Effector memory CD8-positive, alpha-beta T cell (primary cell): Measurements from ENCODE around the gene THSD4.

Source experiments
- ATAC-seq: fragments of 150-1000 bp; cut with Tn5 transposase; replicated peaks from 2 replicates; pipeline ENCODE4 v1.10.0; 2021; ENCODE audit warnings: mild to moderate bottlenecking, moderate library complexity
- DNase-seq, 3 experiments: peaks; one replicate each; pipeline ENCODE4 v3.0.0; 2021
- H3K27ac Mint-ChIP-seq, 2 donors: one replicate each; pipeline ENCODE4 v1.8.0; 2022; ENCODE audit warnings: mild to moderate bottlenecking in 2 of 2, mixed read lengths in 2 of 2, moderate library complexity in 2 of 2
- H3K27me3 Mint-ChIP-seq, 2 donors: one replicate each; pipeline ENCODE4 v1.8.0; 2022; ENCODE audit warnings: mixed read lengths in 2 of 2
- H3K36me3 Mint-ChIP-seq: one replicate; pipeline ENCODE4 v1.8.0; 2022; ENCODE audit warnings: mild to moderate bottlenecking, moderate library complexity, mixed read lengths; ENCODE audit not compliant: insufficient read depth
- H3K4me1 Mint-ChIP-seq, 2 donors: one replicate each; pipeline ENCODE4 v1.8.0; 2022; ENCODE audit warnings: low read depth in 2 of 2, mixed read lengths in 2 of 2
- H3K4me3 Mint-ChIP-seq, 2 donors: one replicate each; pipeline ENCODE4 v1.8.0; 2022; ENCODE audit warnings: mild to moderate bottlenecking in 2 of 2, mixed read lengths in 2 of 2, moderate library complexity in 2 of 2
- H3K9me3 Mint-ChIP-seq, 2 donors: one replicate each; pipeline ENCODE4 v1.8.0; 2022; ENCODE audit warnings: mixed read lengths in 2 of 2

THSD4 gene

GRCh38 chr15:71808311-71809020 lies 693.2 kb downstream of the THSD4 start:
- H3K9me3 Mint-ChIP-seq: no peaks in the 10 kb centered on the region
- peaks cover 18 to 35% of the 10 kb centered on the region in 2 donors for H3K27me3 Mint-ChIP-seq
- DNase-seq (no peak), ATAC-seq (no peak)
- H3K36me3 Mint-ChIP-seq: no peaks in the 10 kb centered on the region
- no peaks in the 10 kb centered on the region for H3K4me1 Mint-ChIP-seq
- no peak overlapping the region for H3K4me3 Mint-ChIP-seq
- no peak overlapping the region for H3K27ac Mint-ChIP-seq

- H3K27ac Mint-ChIP-seq: no peak overlapping the region
- ATAC-seq: no peak
- H3K9me3 Mint-ChIP-seq: no peaks in the 10 kb centered on the region
- H3K27me3 Mint-ChIP-seq: peaks cover 18 to 35% of the 10 kb centered on the region in 2 donors
- DNase-seq: no peak
- H3K36me3 Mint-ChIP-seq: no peaks in the 10 kb centered on the region
- no peak overlapping the region for H3K4me3 Mint-ChIP-seq
- no peaks in the 10 kb centered on the region for H3K4me1 Mint-ChIP-seq
Measured at GRCh38 chr15:71809346-71809745, 694.1 kb downstream of the THSD4 start.

GRCh38 chr15:71810256-71811035 lies 695.2 kb downstream of the THSD4 start, which contains the start of gene NR2E3:
Gene NR2E3, plus strand, starts transcription at chr15:71810554. Its CDS starts 190 bp downstream, at chr15:71810744.
- H3K9me3 Mint-ChIP-seq: no peaks in the 10 kb centered on the region

GRCh38 chr15:71811036-71811736 lies 695.9 kb downstream of the THSD4 start:
- Mint-ChIP-seq H3K9me3 (no peaks in the 10 kb centered on the region), H3K27ac (no peak overlapping the region), H3K4me3 (no peak overlapping the region), H3K27me3 (peaks cover 12 to 26% of the 10 kb centered on the region in 2 donors), H3K36me3 (no peaks in the 10 kb centered on the region), H3K4me1 (no peaks in the 10 kb centered on the region)
- DNase-seq: no peak
- no peak for ATAC-seq

More at GRCh38 chr15:71810256-71811035, 695.2 kb downstream of the THSD4 start, which contains the start of gene NR2E3:
- Mint-ChIP-seq H3K36me3 (no peaks in the 10 kb centered on the region), H3K27ac (no peak within 1 kb of the TSS), H3K27me3 (peaks cover 17 to 33% of the 10 kb centered on the region in 2 donors), H3K4me3 (no peak within 1 kb of the TSS), H3K4me1 (no peaks in the 10 kb centered on the region)
- DNase-seq (no peak), ATAC-seq (no peak)

- ATAC-seq: no peak
- Mint-ChIP-seq H3K4me1 (no peaks in the 10 kb centered on the region), H3K27ac (no peak overlapping the region)
Measured at GRCh38 chr15:71811752-71812735, 696.8 kb downstream of the THSD4 start.

GRCh38 chr15:71812966-71813722 lies 697.9 kb downstream of the THSD4 start:
- DNase-seq (no peak), ATAC-seq (no peak)
- no peak overlapping the region for H3K4me3 Mint-ChIP-seq
- no peak overlapping the region for H3K27ac Mint-ChIP-seq
- peaks cover 0 to 3% of the 10 kb centered on the region in 2 donors for H3K9me3 Mint-ChIP-seq
- no peaks in the 10 kb centered on the region for H3K4me1 Mint-ChIP-seq
- no peaks in the 10 kb centered on the region for H3K36me3 Mint-ChIP-seq
- H3K27me3 Mint-ChIP-seq: peaks cover 4 to 12% of the 10 kb centered on the region in 2 donors

More at GRCh38 chr15:71811752-71812735, 696.8 kb downstream of the THSD4 start:
- Mint-ChIP-seq H3K4me3 (no peak overlapping the region), H3K9me3 (no peaks in the 10 kb centered on the region), H3K27me3 (peaks cover 12 to 23% of the 10 kb centered on the region in 2 donors), H3K36me3 (no peaks in the 10 kb centered on the region)
- DNase-seq: no peak

GRCh38 chr15:71813723-71814470 lies 698.6 kb downstream of the THSD4 start:
- Mint-ChIP-seq H3K4me1 (no peaks in the 10 kb centered on the region), H3K36me3 (no peaks in the 10 kb centered on the region), H3K27ac (no peak overlapping the region), H3K4me3 (no peak overlapping the region), H3K27me3 (peaks cover 0 to 4% of the 10 kb centered on the region in 2 donors), H3K9me3 (peaks cover 0 to 9% of the 10 kb centered on the region in 2 donors)
- ATAC-seq (no peak), DNase-seq (no peak)

- ATAC-seq: no peak
Measured at GRCh38 chr15:71815301-71815700, 700.0 kb downstream of the THSD4 start.

GRCh38 chr15:71817351-71817750 lies 702.1 kb downstream of the THSD4 start:
- no peak overlapping the region for H3K27ac Mint-ChIP-seq
- H3K4me1 Mint-ChIP-seq: no peaks in the 10 kb centered on the region
- ATAC-seq (no peak), DNase-seq (no peak)
- H3K27me3 Mint-ChIP-seq: no peaks in the 10 kb centered on the region
- H3K36me3 Mint-ChIP-seq: no peaks in the 10 kb centered on the region
- no peak overlapping the region for H3K4me3 Mint-ChIP-seq
- peaks cover 4 to 9% of the 10 kb centered on the region in 2 donors for H3K9me3 Mint-ChIP-seq

More at GRCh38 chr15:71815301-71815700, 700.0 kb downstream of the THSD4 start:
- Mint-ChIP-seq H3K36me3 (no peaks in the 10 kb centered on the region), H3K27me3 (no peaks in the 10 kb centered on the region), H3K9me3 (peaks cover 4 to 9% of the 10 kb centered on the region in 2 donors), H3K4me3 (no peak overlapping the region), H3K27ac (no peak overlapping the region), H3K4me1 (no peaks in the 10 kb centered on the region)
- no peak for DNase-seq

- ATAC-seq (no peak), DNase-seq (no peak)
- H3K4me3 Mint-ChIP-seq: no peak overlapping the region
- H3K9me3 Mint-ChIP-seq: peaks cover 7 to 9% of the 10 kb centered on the region in 2 donors
- H3K27ac Mint-ChIP-seq: no peak overlapping the region
- no peaks in the 10 kb centered on the region for H3K4me1 Mint-ChIP-seq
- peaks cover 1% of the 10 kb centered on the region for H3K36me3 Mint-ChIP-seq
- no peaks in the 10 kb centered on the region for H3K27me3 Mint-ChIP-seq
Measured at GRCh38 chr15:71820127-71820526, 704.9 kb downstream of the THSD4 start.

GRCh38 chr15:71821547-71822129 lies 706.4 kb downstream of the THSD4 start:
- no peak for ATAC-seq
- Mint-ChIP-seq H3K36me3 (peaks cover 12% of the 10 kb centered on the region), H3K4me3 (no peak overlapping the region), H3K27ac (no peak overlapping the region), H3K27me3 (no peaks in the 10 kb centered on the region), H3K4me1 (no peaks in the 10 kb centered on the region), H3K9me3 (peaks cover 7 to 9% of the 10 kb centered on the region in 2 donors)
- DNase-seq: no peak
